Stimulated activated CD4-positive, alpha-beta T cell treated with anti-CD3 and anti-CD28 coated beads, Interleukin-1b, Interleukin-23, amount 100 ng/mL, for 1 hour (primary cell): ENCODE data around the gene ZFPL1.

Experiments
- DNase-seq, 2 donors: peaks; one replicate each; pipeline ENCODE4 v3.0.0-alpha.2; 2020; ENCODE audit warnings: low read depth in 2 of 2

ZFPL1 gene

GRCh38 chr11:65128182-65129145, 44.4 kb downstream of the ZFPL1 start:
- DNase-seq, result no peak

DNA sequence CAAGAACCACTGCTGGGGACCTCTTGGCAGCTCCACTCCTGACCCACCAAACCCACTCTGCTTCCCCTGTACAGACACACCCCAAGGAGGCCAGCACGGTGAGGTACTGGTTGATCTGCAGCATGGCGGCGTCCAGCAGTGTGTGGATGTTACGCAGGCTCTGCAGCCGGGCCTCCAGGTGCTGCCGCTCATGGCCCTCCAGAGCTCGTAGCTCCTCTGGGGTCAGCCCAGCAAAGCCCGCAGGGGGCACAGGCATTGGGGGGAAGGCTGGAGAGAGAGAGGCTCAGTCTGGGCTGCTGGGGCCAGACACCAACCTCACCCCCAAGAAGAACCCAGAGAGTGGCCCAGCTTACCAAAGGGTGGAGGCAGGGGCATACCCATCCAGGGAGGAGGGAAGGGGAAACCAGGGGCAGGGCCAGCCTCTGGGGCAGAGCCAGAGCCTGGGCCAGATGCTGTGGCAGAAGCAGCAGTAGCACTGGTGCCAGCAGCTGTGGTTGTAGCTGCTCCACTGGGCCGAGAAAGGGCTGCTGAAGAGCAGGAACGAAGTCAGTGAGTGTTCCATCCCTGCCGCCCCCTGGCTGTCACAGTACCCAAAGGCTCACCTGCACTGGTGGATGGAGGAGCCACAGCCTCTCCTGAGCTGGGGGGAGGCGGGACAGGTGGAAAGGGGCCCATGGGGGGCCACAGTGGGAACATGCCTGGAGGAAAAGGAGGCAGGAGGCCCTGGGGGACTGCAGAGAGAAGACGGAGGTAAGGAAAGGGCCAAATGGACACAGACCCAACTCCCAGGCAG, 45.8 kb downstream of the ZFPL1 start:
- DNase-seq, result no peak

GRCh38 chr11:65130631-65131416, 46.8 kb downstream of the ZFPL1 start:
- no peak for DNase-seq

DNA sequence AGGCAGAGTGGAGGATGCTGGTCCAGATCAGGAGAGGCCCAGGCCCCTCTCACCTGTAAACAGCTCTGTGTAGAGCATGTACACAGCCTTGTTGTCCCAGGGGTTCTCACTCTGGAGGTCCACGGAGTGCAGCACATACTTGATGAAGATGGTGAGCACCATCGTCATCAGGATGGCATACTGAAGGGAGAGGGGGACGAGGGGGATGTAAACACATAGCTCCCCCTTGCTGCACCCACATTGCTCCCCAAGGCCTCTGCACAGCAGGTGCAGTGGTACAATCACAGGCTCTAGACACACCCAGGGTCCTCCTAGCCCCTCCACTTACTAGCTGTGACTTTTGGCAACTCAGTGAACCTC, 47.4 kb downstream of the ZFPL1 start:
- DNase-seq, result no peak

DNA sequence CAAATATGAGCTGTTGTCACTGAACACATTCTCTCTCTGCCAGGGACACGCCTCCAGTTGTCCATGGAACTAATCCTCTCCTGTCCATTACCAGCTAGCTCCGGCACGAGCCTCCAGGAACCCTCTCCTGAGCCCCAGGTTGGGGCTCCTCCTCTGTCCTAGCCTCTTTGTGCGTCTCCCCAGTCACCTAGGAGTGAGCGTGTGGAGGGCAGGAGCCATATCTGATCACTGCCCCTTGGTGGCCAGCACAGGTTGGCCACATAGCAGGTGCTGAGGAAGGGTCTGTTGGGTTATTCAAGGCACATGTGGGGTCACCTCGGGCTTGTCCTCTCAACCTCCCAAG, 47.8 kb downstream of the ZFPL1 start:
- DNase-seq, result no peak

DNA sequence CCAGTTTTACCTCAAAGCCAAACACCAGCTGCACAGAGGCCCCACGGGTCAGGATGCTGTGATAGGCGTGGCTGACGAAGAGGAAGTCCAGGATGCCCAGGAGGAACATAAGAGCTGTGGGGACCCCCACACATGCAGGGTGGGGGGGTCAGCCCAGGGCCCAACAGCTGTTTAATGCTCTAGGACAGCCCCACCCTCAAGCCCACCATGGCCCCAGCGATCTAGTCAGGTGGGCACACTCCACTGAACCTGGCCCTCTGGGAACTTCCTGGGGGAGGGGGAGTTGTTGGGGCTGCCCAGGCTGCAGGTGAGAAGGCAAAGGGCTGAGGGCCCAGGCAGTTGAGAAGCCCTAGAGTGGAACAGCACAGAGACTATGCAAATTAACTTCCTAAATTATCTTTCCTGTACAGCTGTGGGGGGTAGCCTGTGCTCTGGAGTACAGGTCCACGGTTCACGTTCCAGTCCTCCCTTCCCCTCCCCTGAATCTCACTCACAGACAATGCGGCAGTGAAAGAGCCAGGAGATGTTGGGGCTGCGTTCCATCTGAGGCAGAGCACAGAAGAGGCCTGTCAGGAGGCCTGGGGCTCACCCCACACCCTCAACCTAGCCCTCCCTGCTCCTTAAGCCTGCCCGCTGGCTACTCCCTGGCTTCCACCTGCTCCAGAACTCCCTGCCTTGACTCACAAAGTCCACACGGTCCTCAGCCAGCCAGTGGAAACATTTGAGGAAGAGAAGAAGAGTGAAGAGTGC, 48.4 kb downstream of the ZFPL1 start:
- no peak for DNase-seq

DNA sequence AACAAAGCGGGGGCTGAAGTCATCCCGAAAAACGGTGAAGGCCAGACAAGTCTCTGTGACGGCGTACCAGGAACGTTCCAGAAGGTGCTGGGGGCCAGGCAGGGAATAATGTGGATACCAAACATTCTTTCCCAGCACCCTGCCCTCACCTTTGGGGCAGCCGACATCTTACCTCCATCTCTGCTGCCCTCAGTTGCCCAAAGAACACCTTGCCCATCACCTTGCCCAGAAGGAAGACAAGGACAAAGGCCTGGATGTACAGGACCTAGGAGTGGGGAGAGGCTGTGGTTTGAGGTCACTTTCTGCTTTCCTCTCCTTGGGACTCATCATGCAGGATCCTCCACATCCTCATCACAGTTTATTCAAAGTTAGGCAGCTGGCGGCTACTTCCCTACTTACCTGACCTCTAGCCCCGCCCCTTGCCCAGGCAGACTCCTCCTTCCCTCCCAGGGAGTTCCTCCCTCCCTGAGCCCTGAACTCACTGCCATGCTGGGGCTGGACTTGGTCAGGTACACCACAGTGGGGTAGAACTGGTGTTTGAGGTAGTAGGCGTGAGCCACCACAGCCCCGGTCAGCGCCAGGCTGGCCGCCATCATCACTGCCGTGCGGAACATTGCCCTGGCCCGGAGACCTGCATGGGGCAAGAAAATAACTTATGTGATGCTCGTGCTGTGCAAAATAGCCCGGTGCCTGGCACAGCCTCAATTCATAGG, 49.1 kb downstream of the ZFPL1 start:
- DNase-seq, result no peak

- DNase-seq, result no peak
Measured at GRCh38 chr11:65133724-65134123, 49.7 kb downstream of the ZFPL1 start.

- peak; percentile 73 to 86 for DNase-seq
Measured at GRCh38 chr11:65134240-65134951, 50.4 kb downstream of the ZFPL1 start, which contains the start of gene SYVN1. Gene SYVN1 (minus strand): TSS chr11:65134519. CDS start chr11:65133601, 918 bp downstream.

DNA sequence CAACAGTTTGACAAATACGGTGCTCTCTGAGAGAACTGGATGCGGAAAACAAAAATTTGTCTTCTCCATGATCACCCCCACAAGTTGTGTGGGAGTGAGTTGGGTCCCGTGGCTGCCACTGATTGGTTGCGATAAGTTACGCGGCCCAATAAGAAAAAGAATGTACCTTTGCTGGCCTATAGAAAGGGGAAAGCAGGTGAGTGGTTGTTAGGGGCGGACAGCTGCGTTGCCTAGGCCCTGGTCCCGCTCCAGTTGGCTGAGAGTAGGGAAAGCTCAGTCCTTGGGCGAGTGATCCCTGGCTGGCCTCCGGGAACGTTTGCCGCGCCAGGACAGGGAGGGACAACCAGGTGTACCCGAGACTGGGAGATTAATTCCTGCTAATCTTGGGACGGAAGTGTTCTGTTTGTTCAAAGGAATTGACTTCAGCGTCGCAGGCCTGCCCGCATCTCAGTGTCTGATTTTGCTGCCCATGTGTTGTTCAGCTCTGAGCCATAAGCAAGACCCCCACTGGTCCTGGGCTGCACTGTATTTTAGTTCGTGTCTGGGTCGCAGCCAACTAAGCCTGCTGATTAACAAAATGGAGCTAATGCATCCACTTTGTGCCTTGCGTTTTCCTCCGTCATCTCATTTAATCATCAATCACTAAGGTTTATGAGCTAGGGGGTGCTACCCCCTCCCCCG, 51.1 kb downstream of the ZFPL1 start:
- peak; percentile 46 to 60 for DNase-seq

GRCh38 chr11:65135633-65136145, 51.7 kb downstream of the ZFPL1 start:
- DNase-seq, result no peak

DNA sequence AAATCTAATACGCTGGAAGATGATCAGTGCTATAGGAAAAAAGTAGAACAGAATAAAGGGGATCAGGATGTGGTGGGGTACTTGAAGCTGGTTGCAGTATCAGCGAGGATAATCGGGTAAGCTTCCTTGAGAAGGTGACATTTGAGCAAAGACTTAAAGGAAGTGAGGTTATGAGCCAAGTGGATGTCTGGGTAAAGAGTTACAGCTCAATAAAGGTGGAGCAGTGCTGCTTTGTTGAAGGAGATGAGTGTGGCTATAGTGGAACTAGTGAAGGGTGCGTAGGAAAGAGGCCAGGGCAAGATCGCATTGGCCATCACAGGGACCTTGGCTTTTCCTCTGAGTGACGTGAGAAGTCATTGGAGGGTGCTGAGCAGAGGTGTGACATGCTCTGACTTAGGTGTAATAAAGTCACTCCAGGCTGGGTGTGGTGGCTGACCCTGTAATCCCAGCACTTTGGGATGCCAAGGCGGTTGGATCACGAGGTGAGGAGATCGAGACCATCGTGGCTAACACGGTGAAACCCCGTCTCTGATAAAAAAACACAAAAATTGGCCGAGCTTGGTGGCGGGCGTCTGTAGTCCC, 52.6 kb downstream of the ZFPL1 start:
- DNase-seq, result no peak
